GM19238 (cell line): ENCODE results near the gene SGCD.
"Not testable (repeated sequence)": the region's sequence is repeated elsewhere in the genome, so short reads cannot be mapped to it uniquely, and the experiment has no call there.

ENCODE experiments used
- DNase-seq: peaks from one replicate; pipeline ENCODE4 v3.0.0; 2011; ENCODE audit warnings: low spot score; ENCODE audit not compliant: insufficient read length

SGCD gene

DNA sequence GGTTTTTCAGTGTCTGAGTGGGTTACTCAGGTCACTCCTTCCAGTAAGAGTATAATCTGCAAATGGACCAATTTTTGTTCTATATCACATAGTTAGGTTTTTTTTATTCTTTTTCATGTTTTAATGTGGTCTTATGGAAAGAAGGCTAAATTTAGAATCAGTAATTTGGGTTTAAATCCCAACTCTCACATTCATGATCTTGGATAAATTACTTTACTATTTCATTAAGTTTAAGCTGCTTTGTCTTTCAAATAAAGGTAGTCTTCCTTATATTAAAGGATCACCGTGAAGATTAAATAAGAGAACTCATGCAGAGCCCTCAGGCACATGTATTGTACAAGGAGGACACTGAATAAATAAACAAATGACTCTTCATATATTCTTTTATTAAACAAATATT lies 234.7 kb downstream of the SGCD start:
- DNase-seq = no peak

DNA sequence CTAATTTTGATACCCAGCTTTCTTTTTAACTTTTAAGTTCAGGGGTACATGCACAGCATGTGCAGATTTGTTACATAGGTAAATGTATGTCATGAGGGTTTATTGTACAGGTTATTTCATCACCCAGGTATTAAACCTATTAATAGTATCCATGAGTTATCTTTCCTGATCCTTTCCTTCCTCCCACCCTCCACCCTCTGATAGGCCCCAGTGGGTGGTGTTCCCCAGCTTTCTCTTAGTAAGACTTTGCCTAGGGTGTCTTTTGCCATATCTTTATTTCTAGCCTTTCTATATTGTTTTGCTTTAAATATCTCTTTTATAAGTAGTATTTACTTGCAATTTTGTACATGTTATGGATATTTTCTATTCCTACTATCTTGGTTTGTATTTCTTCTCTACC lies 243.7 kb downstream of the SGCD start:
- DNase-seq = no peak

DNA sequence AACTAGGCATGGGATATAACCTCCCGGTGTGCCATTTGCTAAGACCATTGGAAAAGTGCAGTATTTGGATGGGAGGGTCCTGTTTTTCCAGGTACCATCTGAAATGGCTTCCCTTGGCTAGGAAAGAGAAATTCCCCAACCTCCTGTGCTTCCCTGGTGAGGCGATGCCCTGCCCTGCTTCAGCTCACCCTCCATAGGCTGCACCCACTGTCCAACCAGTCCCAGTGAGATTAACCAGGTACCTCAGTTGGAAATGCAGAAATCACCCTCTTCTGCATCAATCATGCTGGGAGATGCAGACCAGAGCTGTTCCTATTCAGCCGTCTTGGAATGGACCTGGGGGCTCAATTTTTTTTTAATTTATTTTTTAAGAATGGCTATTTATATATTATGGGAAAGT lies 254.8 kb downstream of the SGCD start:
- DNase-seq = no peak

DNA sequence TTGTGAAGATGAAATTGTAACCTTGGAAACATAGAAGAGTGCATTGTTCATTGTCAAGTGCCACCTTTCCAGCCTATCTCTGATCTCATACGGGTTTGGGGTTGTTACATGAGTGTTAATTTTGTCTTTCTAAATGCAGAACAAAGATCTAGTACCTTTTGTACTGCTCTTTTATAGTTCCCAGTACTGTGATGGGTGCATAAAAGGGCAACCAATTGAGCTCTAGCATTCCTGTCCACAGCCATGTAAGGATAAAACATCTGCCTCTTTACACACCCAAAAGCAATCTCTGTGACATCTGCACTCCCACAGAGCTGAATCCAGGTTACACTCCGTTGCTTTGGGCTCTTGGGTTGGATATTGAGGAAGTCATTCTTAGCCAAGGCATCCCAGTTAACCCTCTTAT lies 255.2 kb downstream of the SGCD start:
- DNase-seq = no peak

DNA sequence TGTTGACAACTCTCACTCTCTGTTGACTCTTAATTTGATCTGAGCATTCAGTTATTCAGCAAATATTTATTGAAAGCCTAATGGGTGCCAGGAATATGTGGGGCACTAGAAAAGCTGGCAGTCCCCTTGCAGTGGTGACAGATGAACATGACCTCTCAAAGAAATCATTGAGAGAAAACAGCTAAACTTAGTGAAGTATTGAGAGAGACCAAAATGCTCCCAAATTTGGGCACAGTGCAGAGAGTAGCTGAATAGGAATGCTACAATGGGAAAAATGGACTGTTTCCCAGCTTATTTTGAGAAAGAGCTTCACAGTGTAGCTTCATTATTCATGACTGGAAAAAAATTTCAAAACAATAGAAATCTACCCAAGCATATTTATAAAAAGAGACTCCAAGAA lies 257.9 kb downstream of the SGCD start:
- DNase-seq = no peak

DNA sequence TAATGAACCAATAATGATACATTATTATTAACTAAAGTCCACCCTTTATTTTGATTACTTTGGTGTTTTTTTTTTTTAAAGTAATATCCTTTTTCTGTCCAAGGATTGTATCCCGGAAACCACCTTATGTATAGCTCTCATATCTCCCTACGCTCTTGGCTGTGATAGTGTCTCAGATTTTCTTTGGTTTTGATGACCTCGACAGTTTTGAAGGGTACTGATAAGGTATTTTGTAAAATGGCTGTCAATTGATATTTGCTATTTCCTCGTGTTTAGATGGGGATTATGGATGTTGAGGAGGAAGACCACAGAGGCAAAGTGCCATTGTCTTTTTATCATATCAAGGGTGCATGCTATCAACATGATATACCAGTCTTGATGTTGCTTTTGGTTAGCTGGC lies 259.0 kb downstream of the SGCD start:
- no peak for DNase-seq

DNA sequence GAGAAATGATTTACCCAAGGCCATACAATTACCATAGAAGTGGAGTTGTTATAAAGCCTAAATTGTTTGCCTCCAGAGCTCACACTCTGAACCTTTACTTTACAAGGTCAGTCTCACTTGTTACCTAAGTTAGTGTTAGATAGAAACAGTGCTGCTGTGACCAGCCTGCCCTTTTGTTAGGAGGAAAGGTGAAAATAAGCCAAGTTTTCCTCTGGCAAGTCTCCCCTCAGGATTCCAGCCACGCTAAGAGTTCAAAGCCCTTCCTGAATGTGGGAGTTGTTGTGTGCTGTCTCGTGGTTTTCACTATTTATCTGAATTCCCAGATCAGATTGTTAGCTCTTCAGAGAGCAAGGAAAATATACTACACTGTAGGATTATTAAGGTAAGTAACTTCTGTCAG lies 260.0 kb downstream of the SGCD start:
- no peak for DNase-seq

DNA sequence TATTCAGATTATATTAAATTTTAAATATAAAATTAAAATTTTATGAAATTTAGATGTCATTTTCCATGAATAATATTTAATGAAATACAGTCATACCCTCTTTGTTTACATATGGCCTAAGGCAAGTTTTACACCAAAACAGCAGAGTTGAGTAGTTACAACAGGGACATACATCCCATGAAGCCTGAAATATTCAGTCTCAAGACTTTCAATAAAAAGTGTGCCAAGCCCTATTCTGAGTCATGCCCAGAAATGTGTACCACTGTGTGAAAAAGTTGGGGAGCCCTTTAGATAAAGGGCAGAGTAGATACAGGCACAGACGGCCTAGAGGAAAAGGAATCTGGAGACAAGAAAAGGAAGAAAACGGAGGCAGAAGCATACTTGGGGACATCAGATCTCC lies 261.3 kb downstream of the SGCD start:
- DNase-seq = no peak

DNA sequence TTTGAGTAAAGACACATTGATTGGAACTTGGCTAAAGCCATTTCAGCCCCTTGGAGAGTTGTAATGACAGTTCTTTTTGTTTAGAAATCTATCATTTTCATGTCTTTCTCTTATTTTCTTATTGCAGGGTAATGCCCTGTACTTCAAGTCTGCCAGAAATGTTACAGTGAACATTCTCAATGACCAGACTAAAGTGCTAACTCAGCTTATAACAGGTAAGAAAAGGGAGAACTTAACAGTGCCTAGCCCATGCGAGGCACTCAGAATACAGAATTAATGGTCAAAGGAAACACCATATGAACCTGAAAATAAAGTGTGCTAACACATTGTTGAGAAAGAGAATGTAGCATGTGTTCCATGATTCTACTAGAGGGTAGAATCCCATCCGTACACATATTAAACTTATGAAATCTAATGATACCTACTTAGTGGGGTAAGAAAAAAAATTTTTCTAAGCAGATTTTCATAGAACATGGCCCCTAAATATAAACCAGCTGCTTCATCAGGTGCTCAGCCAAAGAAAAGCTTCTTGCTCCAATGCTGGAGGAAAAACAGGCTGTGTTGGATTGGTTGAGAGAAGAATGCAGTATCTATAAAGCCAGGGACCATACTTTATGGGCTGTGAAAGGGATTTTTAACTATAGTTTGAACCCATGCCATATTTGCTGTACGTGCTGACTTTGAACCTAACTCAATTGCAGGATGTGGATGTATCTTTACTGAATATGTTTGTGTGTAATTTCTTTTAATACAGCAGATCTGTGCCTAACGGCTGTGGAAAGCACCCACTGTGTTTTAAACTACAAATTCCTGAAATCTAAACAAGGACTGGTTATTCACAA lies 262.4 kb downstream of the SGCD start:
- DNase-seq = no peak

DNA sequence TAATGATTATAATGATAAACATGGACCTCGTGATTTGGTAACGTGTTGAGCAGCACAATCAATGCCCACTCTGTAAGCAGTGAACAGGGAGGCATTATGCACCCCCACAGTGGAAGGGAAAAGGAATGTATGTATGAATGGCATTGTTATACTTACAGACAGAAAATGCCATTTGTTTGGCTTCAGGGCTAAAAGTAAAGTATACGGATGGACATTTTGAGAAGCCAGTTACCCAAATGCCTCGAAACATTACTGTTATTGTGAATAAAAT lies 262.9 kb downstream of the SGCD start:
- no peak for DNase-seq

DNA sequence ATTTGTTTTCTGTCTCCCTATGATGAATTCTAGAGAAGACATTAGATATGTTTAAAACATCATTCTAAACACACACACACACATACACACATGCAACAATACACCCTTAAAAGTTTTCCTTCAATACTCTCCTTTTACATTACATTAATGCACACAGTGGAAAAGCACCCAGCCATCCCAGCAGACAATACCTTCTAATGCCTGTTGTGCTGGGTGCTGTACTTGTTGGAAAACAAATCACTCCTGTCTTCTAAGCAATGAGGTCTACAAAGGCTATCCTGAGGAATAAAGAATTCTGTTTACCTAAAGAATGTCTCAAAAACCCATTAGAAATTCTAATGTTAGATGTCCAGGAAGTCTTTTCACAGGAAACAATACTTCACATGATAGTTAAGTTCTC lies 264.0 kb downstream of the SGCD start:
- no peak for DNase-seq

DNA sequence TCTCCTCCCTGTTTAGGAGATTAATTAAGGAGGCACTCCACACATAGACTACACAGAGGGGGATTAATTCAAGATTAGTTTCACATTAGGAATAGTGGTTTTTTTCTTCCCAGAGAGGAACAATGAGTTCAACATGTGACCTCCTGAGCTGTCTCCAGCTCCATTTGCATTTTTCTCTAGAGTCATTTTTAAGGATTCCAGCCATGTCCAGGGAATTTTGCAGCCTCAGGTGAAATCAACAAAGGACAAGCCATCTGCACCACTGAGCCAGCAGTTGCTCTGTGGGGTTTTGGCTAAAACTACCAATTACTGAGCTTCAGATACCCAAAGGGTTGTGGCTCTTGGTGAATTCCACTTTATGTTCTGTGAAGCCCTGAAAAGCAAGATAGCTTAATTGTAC lies 264.7 kb downstream of the SGCD start:
- DNase-seq = no peak

DNA sequence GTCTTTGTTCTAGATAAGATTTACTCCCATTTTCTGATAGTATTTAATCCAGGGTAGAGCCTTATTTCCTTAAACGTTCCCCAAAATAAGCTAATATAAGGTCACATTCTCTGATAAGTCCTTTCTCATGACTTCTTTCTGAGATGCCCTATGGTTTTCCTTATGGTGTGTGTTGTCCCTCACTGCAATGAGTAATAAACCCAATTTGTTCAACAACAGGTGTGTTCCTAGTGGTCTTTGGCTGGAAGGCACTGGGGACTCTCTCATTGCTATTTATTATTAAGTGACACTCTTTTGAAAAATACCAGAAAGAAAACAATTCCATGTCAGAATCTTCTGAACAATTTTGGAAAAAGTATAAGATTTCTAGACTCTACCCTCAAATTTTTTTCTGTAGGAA lies 266.6 kb downstream of the SGCD start:
- no peak for DNase-seq

DNA sequence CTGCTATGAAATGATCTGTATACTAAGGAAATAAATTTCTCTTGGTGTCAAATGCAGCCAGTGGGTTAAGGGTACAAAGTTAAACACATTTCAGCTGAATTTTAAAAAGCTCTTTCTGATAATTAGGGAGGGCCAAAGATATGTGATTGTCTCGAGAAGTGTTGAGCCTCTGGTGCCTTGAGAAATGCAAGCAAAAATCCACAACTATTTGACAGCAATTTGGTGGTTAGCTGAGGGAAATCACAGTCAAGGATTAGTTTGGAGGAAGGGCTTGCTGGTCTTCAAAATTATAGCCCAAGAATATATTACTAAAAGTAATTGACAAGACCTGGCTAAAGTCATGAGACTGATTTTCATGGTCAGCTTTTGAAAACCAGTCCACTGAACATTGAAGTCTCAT lies 267.4 kb downstream of the SGCD start:
- DNase-seq = no peak

DNA sequence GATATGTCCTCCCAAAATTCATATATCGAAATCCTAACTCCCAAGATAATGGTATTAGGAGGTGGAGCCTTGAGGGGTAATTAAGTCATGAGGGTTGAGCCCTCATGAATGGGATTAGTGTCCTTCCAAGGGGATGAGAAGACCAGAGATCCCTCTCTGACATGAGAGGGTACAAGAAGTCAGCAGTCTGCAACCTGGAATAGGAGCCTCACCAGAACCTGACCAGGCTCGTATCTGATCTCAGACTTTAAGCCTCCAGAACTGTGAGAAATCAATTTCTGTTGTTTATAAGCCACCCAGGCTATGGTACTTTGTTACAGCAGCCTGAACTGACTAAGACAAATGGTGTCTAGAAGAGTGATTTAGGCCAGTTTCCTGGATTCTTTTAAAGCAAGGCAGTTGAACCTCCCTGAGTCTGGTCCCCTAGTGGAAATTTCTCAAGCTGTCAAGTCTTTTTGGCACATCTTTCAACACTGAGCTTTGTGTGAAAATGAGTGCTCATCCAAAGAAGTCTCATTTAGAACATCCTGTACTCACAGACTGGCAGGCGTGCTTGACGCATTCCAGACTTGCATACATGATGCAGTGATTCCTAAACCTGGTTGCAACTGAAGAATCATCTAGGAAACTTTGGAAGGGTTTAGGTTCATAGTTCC lies 268.3 kb downstream of the SGCD start:
- no peak for DNase-seq

DNA sequence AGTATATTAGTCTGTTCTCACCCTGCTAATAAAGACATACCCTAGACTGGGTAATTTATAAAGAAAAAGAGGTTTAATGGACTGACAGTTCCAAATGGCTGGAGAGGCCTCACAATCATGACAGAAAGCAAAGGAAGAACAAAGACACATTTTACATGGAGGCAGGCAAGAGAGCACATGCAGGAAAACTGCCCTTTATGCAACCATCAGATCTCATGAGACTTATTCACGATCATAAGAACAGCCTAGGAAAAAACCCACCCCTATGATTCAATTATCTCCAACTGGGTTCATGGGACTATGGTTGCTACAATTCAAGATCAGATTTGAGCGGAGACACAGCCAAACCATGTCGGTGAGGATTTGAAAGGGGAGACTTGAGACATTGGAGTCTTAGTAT lies 270.3 kb downstream of the SGCD start:
- no peak for DNase-seq

DNA sequence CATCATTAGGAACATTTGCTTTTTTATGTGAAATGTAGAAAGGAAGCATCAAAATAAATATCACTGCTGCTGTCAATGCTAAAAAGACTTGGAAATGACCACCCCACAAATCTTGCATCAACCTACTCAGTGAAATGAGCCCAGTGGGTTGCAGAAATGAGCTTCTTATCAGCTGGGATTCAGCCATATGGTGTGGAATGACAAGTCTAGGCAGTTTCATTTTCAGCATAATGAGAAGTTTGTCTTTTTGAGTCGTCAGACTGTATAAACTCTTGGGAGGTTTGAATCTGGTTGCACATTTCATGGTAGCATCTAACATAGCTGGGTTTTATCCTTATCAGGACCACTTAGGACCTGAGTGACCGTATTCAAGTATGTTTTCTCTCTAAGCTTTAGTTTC lies 272.0 kb downstream of the SGCD start:
- no peak for DNase-seq

DNA sequence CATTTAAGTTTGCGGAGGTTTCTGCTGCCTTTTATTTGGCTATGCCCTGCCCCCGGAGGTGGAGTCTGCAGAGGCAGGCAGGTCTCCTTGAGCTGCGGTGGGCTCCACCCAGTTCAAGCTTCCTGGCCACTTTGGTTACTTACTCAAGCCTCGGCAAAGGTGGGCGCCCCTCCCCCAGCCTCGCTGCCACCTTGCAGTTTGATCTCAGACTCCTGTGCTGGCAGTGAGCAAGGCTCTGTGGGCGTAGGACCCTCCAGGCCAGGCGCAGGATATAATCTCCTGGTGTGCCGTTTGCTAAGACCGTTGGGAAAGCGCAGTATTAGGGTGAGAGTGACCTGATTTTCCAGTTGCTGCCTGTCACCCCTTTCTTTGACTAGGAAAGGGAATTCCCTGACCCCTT lies 283.6 kb downstream of the SGCD start:
- not testable (repeated sequence) for DNase-seq

DNA sequence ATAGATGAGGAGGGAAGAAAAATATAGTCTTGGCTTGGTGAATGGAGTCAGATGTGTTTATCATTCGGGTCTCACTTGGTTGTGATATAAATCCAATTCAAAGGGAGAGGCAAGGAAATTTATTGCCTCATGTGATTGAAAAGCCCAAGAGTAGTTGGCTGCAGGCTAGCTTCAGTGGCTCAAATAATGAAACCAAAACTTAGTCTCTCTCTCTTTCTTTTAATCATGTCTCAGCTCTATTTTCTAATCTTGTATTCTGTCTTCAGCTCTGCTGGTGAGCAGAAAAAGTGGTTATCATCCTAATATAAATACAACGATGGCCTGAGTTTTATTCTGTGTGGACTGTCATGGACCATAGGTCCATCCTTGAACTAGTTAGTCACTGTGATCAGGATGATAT lies 288.9 kb downstream of the SGCD start:
- no peak for DNase-seq

DNA sequence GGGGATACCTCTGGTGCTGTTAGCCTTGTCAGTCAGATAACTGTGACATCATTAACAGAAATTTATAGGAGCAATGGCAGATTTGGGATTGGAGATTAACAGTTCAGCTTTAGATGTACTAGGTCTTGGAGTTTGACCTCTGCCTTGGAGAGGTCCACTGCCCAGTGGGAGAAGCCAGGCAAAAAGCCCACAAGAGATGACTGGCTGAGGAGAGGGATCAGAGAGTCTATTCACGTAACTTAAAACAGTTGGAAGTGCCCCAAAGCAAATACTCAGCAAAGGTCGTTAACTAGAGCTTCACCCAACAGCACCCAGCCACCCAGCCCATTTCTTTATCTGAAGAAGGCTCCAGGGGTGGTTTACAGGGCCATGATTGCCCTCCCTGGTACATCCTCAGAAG lies 290.5 kb downstream of the SGCD start:
- DNase-seq = no peak

DNA sequence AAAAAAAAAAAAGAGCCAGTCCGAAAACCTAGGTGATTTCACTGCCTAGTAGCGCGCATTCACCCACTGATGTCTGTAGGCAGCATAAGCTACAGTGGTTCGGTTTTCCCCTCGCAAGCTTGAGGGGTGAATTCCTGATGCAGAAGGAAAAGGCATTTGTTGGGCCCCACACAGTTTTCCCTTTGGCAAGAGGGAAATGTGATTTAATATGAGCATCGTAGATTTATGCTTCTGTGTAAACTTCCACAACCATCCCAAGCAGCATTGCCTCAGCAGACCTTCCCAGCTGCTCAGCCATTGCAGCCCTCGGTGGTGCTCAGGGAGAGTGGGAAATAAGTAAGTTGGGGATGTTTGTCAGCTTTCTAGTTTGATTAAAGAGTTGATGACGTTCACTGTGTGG lies 291.6 kb downstream of the SGCD start:
- DNase-seq = no peak

DNA sequence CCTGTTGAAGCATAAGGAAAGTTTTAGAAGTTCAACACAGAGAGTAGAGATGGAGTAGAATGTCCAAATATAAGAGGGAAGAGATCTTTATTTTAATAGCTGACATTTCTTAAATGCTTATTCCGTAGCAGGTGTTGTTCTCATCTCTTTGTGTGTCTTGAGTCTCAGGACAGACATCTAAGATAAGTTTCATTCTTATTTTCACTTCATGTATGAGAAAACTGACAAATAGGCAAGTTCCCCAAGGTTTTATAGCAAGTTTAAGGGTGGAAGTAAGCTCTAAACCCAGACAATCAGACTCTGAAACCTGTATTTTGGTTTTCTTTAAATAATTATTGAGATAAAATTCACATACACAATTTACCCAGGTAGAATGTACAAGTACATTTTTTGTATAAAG lies 294.8 kb downstream of the SGCD start:
- no peak for DNase-seq

DNA sequence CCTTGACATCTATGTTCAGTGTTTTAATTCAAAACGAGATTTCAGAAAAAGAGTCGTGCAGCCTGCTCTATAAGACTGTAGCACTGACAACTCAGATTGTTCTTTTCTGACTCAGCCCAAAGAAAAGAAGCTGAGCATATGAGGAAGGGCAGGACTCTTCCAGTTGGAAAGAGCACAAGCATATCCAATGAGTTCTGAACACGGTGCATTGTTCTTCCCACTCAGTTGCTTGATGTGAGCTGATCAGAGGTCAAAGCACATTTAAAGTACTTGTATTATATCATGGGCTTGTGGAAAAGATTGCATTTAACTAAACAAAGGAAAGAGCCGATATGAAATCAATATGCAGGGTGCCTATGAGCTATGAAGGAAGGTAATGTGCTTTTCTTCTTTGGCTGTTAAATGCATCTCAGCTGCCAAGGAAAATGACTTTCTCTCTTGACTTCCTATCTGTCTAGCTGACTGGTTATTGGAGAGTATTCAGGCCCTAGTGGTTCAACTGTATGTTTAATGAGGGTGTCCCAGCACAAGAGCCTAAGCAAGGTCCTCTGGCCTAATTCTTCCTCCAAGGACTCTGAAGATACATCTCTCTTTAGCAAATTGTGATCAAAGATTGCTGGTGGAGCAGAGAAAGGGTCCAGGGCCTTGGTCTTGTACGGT lies 296.5 kb downstream of the SGCD start:
- DNase-seq = no peak
